GM21737 (cell line): ENCODE results near the gene TUBA1C.

Experiments
- ATAC-seq: cut with Tn5 transposase; IDR thresholded peaks from one replicate; pipeline ENCODE4 v1.9.1; 2021; ENCODE audit warnings: mild to moderate bottlenecking, moderate library complexity; ENCODE audit not compliant: unreplicated experiment

TUBA1C gene

DNA sequence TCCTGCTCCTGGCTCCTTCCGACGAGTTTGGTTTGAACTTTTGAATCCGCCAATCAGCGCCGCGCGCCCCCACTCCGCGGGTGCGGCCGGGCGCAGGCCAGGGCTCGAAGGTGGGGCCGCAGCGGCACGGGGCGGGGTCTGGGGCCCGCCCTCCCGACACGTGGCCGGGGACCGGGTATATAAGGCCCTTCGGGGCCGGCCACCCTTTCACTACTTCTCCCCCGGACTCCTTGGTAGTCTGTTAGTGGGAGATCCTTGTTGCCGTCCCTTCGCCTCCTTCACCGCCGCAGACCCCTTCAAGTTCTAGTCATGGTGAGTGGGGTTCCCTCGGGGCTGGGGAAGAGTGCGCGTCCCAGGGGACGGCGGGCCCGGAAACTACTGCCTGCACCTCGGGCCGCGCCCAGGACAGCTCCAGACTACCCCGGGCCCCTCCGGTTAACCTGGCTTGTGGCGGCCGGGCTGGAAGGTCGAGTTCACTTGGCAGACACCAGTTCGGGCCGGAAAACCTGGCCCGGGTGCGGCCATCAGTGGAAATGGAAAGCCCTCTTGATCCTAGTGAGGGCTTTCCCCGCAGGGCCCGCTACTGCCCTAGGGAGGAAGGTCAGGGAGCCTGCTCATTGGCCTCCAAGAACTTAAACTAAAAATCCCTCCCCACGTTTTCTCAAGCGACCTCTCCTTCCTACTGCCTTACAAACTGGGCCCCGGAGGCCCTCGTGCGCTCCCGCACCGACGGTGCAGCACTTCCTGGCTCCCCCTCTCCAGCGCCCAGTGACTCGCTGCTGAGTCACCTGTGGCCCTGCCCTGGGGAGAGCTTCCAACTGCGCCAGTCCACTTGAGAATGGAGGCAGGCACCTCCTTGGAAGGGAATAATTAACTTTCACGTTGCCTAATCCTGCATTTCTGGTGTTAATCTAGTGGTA is at the start of gene TUBA1C:
TSS of gene TUBA1C (plus strand) at position 210 of the 920 bp plus-strand sequence. CDS start at position 310, 100 bp downstream.
- peak; percentile 82 for ATAC-seq

DNA sequence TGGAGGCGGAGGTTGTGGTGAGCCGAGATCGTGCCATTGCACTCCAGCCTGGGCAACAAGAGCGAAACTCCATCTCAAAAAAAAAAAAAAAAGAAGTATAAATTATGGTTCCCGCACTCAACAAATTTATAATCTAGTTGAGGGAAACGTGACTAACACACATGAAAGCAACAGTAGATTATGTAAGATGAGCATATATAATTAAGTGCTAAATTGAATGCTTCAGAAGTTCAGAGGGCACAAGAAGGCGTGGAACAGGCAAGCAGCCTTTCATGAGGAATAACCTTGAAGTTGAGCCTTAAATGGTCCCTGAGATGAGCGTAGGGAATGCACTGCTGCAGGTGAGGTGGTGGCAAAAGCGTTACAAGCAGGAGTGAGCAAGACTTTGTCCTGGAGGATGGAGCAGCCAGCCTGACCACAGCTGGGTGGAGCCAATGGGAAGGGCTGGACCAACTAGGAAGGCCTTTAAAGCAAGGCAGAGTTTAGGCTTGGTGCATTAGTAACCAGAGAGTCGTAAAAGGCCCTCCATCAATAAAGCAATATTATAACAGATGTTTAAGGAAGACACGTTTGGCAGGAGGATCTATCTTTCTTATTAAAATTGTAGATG is 45.4 kb upstream of the TUBA1C start:
- no peak for ATAC-seq

DNA sequence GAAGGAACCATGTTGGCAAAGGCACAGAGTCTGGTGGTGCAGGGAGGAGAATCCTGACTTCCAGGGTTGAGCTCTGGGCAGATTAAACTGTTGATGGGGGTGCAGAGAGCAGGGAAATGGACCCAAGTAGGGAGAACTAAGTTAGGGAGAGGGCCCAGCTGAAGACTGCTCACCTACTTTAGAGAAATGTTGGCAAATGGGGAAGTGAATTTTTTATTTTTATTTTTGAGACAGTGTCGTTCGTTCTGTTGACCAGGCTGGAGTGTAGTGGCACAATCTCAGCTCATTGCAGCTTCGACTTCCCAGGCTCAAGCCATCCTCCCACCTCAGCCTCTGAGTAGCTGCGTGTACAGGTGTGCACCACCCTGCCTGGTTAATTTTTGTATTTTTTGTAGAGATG is 43.9 kb upstream of the TUBA1C start:
- ATAC-seq = no peak

DNA sequence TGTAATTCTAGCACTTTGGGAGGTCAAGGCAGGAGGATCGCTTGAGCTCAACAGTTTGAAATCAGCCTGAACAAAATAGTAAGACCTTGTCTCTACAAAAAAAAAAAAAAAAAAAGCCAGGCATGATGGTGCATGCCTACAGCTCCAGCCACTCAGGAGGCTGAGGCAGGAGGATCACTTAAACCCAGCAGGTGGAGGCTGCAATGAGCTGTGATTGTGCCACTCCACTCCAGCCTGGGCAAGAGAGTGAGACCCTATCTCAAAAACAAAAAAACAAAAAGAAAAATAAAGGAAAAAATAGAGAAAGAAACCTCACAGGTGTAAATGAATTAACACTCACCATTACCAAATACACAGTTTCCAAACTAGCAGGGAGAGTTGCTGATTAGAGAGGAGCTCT is 41.8 kb upstream of the TUBA1C start:
- no peak for ATAC-seq

DNA sequence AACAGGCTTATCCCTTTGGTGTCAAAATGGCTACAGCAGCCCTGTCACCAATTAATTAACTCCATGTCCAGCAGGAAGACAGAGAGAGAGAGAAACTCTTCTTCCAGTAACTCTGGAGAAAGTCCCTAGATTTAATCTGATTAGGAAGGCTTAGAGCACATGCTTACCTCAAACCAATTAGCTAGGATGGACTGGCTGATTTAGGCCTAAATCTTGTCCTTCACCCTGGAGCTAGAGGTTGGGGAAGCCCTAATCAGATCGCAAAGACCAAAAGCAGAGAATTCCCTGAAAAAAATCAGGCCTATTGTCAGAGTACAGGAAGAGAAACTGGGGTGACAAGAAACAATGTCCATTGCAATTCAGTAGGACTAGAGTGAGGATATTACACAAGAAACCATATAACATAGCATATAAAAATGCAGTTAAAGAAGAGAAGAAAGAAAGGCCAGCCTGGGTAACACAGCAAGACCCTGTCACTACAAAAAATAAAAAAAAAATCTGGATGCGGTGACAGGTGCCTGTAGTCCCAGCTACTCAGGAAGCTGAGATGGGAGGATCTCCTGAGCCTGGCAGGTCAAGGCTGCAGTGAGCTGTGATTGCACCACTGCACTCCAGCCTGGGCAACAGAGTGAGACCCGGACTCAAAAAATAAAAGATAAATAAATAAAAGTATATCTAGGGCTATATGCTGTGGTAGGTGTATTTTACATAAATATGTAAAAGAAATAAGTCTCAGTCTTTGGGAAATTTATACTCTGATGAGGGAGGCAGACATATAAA is 41.1 kb upstream of the TUBA1C start:
- ATAC-seq = no peak

DNA sequence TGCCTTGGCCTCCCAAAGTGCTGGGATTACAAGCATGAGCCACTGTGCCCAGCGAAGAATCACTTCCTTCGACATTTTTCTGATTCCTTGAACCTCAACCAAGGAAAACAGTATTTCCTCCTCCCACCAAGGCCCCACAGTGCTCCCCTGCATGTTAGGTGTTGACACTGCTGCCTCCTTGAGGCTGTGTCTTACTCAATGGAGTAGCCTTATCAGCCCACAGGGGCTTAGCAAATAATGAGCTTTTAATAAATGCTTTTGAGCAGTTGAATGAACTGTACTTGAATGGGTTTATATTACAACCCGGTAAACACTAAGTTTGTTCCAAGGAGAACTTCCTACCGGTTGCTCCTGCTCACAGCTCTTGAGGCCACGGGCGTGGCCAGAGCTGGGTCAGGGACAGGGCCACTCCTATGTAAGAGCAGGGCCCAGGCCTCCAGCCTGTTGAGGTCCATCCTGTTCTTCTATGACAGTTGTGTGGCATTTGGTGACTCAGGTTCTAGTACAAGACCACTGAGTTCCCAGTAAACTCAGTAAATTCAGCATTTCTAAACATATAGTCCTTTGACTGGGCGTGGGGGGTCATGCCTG is 39.2 kb upstream of the TUBA1C start:
- ATAC-seq = no peak

DNA sequence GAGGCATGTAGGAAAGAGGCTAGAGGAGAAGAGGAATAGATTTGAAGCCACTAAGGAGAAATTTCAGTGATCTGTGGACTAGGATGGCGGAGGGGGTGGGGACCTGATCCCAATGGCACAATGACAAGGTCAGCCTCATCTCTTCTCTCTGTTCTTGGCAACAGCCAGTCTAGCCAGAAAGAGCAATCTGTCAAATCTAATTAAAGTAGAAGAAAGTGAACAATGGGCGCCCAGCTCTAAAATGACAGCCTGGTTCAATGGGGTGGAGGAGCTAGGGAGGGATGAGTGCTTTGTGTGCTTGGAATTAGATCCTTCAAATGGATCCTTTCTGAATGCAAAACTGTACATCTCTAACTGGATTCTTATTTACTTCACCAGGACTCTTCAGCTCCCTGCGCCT is 37.2 kb upstream of the TUBA1C start:
- no peak for ATAC-seq

DNA sequence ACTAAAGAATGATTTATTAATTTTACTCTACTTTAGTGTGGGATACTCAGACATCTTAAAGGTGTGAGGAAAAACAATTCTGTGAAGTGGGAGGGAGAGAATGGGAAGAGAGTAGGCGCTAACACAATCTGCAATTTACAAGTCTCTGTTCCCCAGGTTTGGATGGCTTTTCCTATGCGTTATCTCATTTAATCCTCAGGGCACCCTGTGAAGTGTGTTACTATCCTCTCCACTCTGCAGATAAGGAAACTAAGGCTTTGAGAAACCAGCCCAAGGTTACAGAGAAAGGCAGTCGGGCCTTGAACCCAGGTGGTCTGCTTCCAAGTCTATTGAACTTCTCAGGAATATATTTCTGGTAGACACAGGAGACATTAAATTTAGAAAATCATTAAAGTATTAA is 36.2 kb upstream of the TUBA1C start:
- no peak for ATAC-seq

DNA sequence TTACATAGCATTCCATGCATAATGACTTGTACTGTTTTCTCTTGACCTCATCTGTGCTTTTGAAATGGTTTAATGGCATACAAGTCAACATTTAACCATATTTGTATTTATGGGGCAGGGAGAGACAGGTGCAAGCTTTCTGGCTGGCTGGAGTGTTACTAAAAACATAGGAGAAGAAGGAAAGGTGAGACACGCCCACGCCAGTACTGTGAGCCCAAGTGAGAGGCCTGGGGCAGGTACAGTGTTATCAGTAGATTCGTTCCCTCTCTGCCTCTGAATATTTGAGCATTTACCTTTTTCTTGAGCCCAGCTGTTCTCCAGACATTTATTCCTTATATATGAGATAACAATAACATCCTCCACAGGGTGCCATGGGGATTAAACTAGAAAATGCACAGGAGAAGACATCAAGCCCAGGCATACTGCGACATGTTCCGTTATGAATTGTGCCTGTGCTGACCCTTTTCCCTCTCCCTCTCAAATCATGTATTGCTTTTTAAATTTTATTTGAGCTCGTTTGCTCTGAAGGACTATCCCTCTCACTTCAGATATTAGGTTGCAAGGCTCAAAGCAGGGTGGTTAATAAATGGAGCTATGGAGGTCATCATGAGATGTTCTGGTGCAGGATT is 34.6 kb upstream of the TUBA1C start:
- ATAC-seq = no peak

DNA sequence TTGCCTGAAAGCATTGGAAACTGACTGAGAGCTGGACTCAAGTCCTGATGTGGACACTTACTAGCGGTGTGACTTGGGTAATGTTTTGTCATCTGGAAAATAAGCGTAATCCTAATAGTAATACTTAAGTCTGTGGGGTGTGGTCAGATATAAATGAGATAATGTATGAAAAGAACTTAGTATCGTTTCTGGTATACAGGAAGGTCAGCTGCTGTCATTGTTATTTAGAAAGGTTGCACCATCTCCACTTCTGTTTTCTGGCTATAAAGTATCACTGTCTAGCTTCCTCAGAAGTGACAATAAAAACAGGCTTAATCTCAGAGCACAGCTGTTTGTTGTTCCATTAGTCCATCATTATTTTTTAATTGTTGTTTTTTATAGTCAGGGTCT is 34.1 kb upstream of the TUBA1C start:
- ATAC-seq = no peak

DNA sequence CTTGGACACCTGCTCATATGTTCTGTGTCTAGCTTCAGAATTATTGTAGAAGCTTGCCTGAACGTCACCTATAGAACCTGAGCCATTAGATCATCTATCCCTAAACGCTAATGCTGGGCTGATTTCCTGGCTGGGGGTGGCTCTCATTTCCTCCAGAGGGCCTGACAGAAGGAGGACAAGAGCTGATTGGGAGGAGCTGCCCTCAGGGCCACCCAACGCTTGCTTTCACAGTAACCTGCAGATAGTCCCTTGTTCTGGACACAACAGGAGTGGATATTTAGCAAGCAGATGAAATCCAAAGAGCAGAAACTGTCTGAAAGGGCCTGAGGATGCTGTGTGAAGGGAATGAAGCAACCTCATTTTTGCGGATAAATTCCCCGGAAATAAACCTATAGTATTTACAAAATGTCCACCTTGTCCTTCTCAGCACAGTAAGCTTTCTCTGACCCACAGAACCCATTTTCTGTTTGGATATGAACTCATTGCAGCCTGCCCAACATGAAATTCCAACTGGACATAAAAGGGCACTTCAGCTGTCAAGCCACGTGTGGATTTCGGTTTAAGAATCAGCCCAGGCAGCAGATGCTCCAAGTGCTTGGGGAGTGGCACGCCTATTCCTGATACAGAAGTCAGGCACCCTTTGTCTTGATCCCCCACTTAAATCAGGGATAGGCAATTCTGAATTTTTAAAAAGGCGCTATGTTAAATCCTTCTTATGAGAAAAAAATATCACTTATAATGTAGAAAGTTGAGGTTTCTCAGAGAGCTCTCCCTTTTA is 32.8 kb upstream of the TUBA1C start:
- ATAC-seq = no peak

DNA sequence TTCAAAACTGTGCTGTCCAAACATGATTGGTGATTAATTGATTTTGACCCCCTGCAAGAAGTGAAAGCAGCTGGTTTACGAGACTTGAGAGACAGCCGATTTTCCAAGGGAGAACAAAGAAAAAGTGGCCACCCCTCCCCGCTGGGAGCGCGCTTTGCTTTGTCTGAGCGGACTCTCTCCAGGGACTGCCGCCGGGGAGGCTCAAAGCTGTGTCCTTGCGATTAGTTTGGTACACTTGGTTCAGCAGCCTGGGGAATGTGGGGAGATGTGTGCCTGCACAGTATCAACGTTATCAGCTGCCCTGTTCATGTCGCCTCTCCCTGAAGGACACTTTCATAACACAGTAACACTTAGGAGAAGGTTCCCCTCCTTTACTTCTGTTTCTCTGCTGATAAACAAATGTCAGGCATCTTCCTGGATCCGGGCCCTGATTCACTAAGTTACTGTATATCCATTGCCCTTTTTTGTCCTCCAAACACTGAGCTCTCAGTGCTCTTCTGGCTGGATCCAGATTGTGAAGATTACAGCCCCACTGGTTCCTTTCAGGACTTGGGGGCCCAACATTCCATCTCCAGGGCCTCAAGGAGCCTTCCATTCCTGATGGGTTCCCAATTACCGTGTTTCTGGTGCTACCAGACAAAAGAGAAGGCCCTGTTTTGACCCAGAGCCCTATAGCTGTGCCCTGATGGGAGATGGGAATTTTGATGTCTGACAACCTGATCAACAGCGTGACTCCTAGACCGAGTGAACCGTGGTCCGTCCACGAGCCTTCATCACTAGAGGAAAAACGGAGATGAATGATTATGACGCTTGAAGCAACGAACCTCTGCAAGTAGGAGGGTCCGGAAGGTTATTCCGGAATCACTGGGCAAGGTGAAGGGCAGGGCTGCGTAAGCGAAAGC is 31.7 kb upstream of the TUBA1C start:
- ATAC-seq = no peak

DNA sequence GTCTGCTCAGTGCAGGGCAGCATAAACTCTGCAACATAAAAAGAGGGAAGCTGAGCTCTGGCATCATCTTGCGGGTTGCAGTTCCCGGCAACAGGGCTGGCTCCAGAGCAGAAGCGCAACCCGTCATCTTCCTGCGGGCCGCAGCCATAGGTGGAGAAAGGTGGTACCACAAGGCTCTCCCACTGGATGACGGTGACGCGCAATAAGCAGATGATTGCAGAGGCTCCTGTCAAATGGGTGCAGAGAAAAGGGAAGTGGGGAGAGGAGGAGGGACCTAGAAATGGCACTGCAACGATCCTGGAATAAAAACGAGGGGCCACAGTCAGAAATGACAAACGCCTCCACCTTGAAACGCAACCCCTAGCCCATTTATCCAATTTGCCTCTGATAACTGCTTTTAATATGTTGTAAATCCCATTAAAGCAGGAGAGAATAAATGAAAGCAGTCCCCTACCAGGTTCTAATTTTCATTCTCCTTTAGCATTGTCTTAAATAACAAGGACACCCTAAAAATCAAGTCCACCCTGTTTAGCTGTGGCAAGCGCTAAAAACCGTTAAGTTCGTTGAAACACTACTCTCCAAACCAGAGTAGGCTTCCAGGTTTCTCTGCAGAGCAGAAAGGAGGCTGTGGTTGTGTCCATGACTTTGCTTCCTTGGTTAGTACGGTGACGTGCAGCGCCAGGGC is 30.9 kb upstream of the TUBA1C start:
- no peak for ATAC-seq

DNA sequence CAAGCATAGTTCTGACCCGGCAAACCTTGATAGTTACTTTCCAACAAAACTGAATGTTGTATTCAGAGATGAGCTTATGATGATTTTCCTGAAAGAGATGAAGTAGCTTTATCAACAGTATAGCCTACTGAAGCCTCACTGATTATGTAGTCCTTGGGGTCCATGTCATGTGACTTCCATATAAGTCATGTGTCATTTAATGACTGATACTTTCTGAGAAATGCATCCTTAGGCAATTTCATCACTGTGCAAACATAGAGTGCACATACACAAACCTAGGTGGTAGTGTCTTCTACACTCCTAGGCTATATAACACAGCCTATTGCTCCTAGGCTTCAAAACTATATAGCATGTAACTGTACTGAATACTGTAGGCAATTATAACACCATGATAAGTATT is 28.5 kb upstream of the TUBA1C start:
- no peak for ATAC-seq

DNA sequence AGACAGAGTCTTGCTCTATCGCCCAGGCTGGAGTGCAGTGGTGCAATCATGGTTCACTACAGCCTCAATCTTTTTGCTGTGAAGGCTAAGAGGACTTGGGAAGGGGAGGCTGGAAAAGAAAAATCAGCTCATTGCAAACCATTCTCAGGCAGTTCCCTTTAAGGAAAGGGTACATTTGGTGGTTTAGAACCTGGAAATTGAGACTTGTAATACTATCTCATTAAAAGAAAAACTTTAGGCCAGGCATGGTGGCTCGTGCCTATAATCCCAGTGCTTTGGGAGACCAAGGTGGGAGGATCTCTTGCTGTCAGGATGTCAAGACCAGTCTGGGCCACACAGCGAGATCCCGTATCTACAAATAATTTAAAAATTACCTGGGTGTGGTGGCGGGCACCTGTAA is 21.3 kb upstream of the TUBA1C start:
- no peak for ATAC-seq

DNA sequence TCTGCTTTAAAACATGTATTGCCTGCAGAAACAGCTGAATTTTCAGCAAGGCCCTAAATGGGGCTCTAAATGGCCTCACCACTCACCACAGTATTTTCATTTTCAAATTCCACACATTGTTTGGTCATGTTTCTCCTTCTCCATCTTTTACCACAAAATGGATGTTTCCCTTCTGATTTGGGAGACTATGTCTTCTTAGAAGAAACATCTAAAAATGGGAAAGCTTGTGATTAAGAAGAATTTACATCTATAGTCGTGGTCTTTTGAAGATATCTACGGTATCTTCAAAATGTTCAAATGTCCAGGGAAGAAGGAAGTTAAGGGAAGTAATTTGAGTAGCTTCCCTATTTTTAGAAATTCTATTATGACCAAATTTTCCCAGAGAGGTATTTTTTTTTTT is 20.7 kb upstream of the TUBA1C start:
- no peak for ATAC-seq

DNA sequence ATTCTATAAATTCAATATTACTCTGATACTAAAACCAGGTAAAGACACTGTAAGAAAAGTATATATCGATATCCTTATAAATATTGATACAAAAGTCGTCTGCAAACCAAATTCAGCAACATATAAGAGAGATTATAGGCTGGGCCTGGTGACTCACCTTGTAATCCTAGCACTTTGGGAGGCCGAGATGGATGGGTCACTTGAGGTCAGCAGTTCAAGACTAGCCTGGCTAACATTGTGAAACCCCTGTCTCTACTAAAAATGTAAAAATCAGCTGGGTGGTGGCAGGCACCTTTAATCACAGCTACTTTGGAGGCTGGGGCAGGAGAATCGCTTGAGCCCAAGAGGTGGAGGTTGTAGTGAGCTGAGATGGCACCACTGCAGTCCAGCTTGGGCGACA is 13.5 kb upstream of the TUBA1C start:
- no peak for ATAC-seq

DNA sequence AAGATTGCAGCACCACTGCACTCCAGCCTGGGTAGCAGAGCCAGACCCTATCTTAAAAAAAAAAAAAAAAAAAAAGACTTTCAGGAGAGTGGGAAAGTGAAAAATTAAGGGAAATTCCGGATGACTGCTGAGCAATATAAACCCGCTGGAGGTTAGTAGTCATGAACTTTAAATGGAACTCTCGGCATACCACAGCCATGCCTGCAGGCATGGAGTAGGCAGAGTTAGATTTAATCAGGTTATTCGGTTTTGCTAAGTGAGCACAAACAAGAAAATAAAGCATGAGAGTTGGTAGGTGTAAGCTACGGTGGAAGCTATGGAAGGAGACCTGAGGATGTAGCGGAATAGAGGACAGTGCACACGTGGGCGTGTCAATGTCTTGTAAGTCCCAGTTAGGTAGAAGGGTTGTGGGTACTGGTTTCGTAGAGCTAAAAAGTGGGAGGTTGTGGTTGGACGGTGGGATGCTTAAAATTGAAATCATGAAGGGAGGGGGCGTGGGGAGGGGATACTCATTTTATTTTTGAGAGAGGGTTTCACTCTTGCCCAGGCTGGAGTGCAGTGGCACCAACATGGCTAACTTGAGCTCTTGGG is 11.8 kb upstream of the TUBA1C start:
- ATAC-seq = no peak
